GM23338 (cell line): ENCODE measurements around the gene SIDT1. TPM values are rescaled to one million over a fixed set of nuclear protein-coding genes. Genes with fewer than 3 reads are reported as not detected.
A peak's percentile ranks its signal among the peaks of the same experiment; 100 is the strongest.

Source experiments
- ATAC-seq: fragments of 200-7000 bp; cut with Tn5 transposase; 3 replicates; pipeline ENCODE4 v1.9.1; 2020
- DNase-seq: peaks from one replicate; pipeline ENCODE4 v3.0.0-alpha.2; 2015; ENCODE audit warnings: low spot score
- H2AFZ ChIP-seq: fragments of 200-600 bp; sonication (generic); 2 replicates; pipeline ENCODE4 v1.8.0; 2016; ENCODE audit warnings: antibody characterized with exemption, mild to moderate bottlenecking, moderate library complexity
- H3F3A ChIP-seq: fragments of 200-600 bp; sonication (generic); replicated peaks from 2 replicates; pipeline ENCODE4 v1.8.0; 2017; ENCODE audit warnings: antibody characterized with exemption, mixed run types, low read depth
- H3K27ac ChIP-seq: fragments of 200-600 bp; sonication (generic); 2 replicates; pipeline ENCODE4 v1.6.1; 2016; ENCODE audit warnings: low read depth
- H3K27me3 ChIP-seq: fragments of 200-600 bp; sonication (generic); 2 replicates; pipeline ENCODE4 v1.8.0; 2016; ENCODE audit warnings: mild to moderate bottlenecking, mixed run types, moderate library complexity; ENCODE audit not compliant: insufficient read depth
- H3K36me3 ChIP-seq: fragments of 200-600 bp; sonication (generic); 2 replicates; pipeline ENCODE4 v1.8.0; 2016; ENCODE audit warnings: mild to moderate bottlenecking; ENCODE audit not compliant: insufficient read depth
- H3K4me1 ChIP-seq: fragments of 200-600 bp; sonication (generic); 2 replicates; pipeline ENCODE4 v1.8.0; 2016; ENCODE audit warnings: mild to moderate bottlenecking, moderate library complexity; ENCODE audit not compliant: insufficient read depth
- H3K4me2 ChIP-seq: fragments of 200-600 bp; sonication (generic); 2 replicates; pipeline ENCODE4 v1.7.1; 2017; ENCODE audit warnings: mixed run types
- H3K4me3 ChIP-seq: fragments of 200-600 bp; sonication (generic); 2 replicates; pipeline ENCODE4 v1.6.1; 2016; ENCODE audit warnings: mixed run types
- H3K79me2 ChIP-seq: fragments of 200-600 bp; sonication (generic); replicated peaks from 2 replicates; pipeline ENCODE4 v1.8.0; 2017; ENCODE audit warnings: mild to moderate bottlenecking; ENCODE audit not compliant: insufficient read depth
- H3K9me2 ChIP-seq: fragments of 200-600 bp; sonication (generic); 2 replicates; pipeline ENCODE4 v1.8.0; 2017; ENCODE audit not compliant: insufficient read depth
- H4K20me1 ChIP-seq: fragments of 200-600 bp; sonication (generic); replicated peaks from 2 replicates; pipeline ENCODE4 v1.8.0; 2017; ENCODE audit warnings: mild to moderate bottlenecking; ENCODE audit not compliant: insufficient read depth
- H3K27ac Mint-ChIP-seq: 2 replicates; pipeline ENCODE4 v1.8.0; 2020; ENCODE audit warnings: inconsistent platforms, mild to moderate bottlenecking, moderate library complexity, mixed read lengths
- H3K27me3 Mint-ChIP-seq: 3 replicates; pipeline ENCODE4 v1.8.0; 2022; ENCODE audit warnings: low read depth, mild to moderate bottlenecking, moderate library complexity, mixed read lengths, inconsistent platforms; ENCODE audit not compliant: insufficient read depth, poor library complexity
- H3K36me3 Mint-ChIP-seq: 3 replicates; pipeline ENCODE4 v1.8.0; 2021; ENCODE audit warnings: low read depth, mild to moderate bottlenecking, inconsistent platforms, moderate library complexity, mixed read lengths
- H3K4me1 Mint-ChIP-seq: 3 replicates; pipeline ENCODE4 v1.8.0; 2020; ENCODE audit warnings: mild to moderate bottlenecking, inconsistent platforms, mixed read lengths
- H3K4me3 Mint-ChIP-seq: 3 replicates; pipeline ENCODE4 v1.8.0; 2021; ENCODE audit warnings: moderate library complexity, mild to moderate bottlenecking, inconsistent platforms, mixed read lengths
- H3K9me3 Mint-ChIP-seq: 3 replicates; pipeline ENCODE4 v1.8.0; 2020; ENCODE audit warnings: moderate library complexity, mild to moderate bottlenecking, inconsistent platforms, mixed read lengths
- CREB1 ChIP-seq: fragments of 250-450 bp; sonication (Bioruptor Pico); IDR thresholded peaks from 2 replicates; pipeline ENCODE4 v1.5.0; 2020; ENCODE audit warnings: low read depth, mild to moderate bottlenecking, moderate library complexity
- ETS1 ChIP-seq: IDR thresholded peaks from 2 replicates; pipeline ENCODE4 v1.6.1; 2016; ENCODE audit warnings: antibody characterized with exemption
- EZH2 ChIP-seq: fragments of 200-600 bp; sonication (generic); IDR thresholded peaks from one replicate; pipeline ENCODE4 v1.8.0; 2017; ENCODE audit warnings: antibody characterized with exemption, mild to moderate bottlenecking, low read depth; ENCODE audit not compliant: unreplicated experiment
- EZH2phosphoT487 ChIP-seq: fragments of 200-600 bp; sonication (generic); IDR thresholded peaks from one replicate; pipeline ENCODE4 v1.8.1; 2018; ENCODE audit warnings: antibody characterized with exemption; ENCODE audit not compliant: unreplicated experiment
- JUNB ChIP-seq: IDR thresholded peaks from one replicate; pipeline ENCODE4 v1.6.1; 2016; ENCODE audit warnings: antibody characterized with exemption; ENCODE audit not compliant: unreplicated experiment
- NANOG ChIP-seq: IDR thresholded peaks from 2 replicates; pipeline ENCODE4 v1.6.1; 2016; ENCODE audit warnings: antibody characterized with exemption, borderline replicate concordance
- STAT1 ChIP-seq: IDR thresholded peaks from one replicate; pipeline ENCODE4 v1.6.1; 2016; ENCODE audit warnings: antibody characterized with exemption; ENCODE audit not compliant: unreplicated experiment
- ZNF114 ChIP-seq: fragments of 250-450 bp; sonication (Bioruptor Pico); IDR thresholded peaks from 2 replicates; pipeline ENCODE4 v1.5.0; 2020; ENCODE audit warnings: mild to moderate bottlenecking, moderate library complexity
- ZNF462 ChIP-seq: fragments of 250-450 bp; sonication (Bioruptor Pico); IDR thresholded peaks from 2 replicates; pipeline ENCODE4 v1.5.0; 2020; ENCODE audit warnings: mild to moderate bottlenecking, moderate library complexity
- polyA plus RNA-seq: library from polyadenylated mRNA; unstranded; fragments of >200 nt; fragmentation: Nextera tagmentation; extraction: Ambion mirVana; gene quantifications from 2 replicates; pipeline ENCODE4 v1.2.1, GENCODE V29; 2016
- total RNA-seq: library from RNA; depleted of rRNA; stranded (reverse); fragments of >200 nt; shearing (Covaris generic); gene quantifications from 2 replicates; pipeline ENCODE4 v1.2.3, GENCODE V29; 2014

Gene SIDT1
- total and polyA plus RNA-seq, 2 experiments from 2014 or later: 0.10 TPM; not detected in 1

- 0 out of 2 replicates have a peak overlapping the region, but pooled peaks have one; percentile 56 for H2AFZ ChIP-seq
- Mint-ChIP-seq H3K27me3 (peaks cover 6% of the 10 kb centered on the region), H3K9me3 (no peaks in the 10 kb centered on the region), H3K4me3 (no peak overlapping the region), H3K27ac (peak overlapping the region; percentile 30; the same call in 1 of the 2 replicates), H3K4me1 (peaks cover 3% of the 10 kb centered on the region; the same call in 1 of the 3 replicates), H3K36me3 (no peaks in the 10 kb centered on the region)
- ATAC-seq (no peak), DNase-seq (no peak)
- no peaks in the 10 kb centered on the region for H3K79me2 ChIP-seq
- no peak overlapping the region for H3K4me3 ChIP-seq
- no peak overlapping the region for H3K4me2 ChIP-seq
- H3K27me3 ChIP-seq: 0 out of 2 replicates have a peak, but pooled peaks cover under 1% of the 10 kb centered on the region
- no peaks in the 10 kb centered on the region for H3K4me1 ChIP-seq
- TF ChIP-seq EZH2 (no peak), ETS1 (no peak), CREB1 (no peak)
- no peaks in the 10 kb centered on the region for H3K9me2 ChIP-seq
- H3K36me3 ChIP-seq: no peaks in the 10 kb centered on the region
- no peaks in the 10 kb centered on the region for H3F3A ChIP-seq
- no peaks in the 10 kb centered on the region for H4K20me1 ChIP-seq
- no peak overlapping the region for H3K27ac ChIP-seq
Measured at GRCh38 chr3:113629584-113630421, 97.4 kb downstream of the SIDT1 start.

GRCh38 chr3:113630956-113631542 lies 98.7 kb downstream of the SIDT1 start:
- Histone ChIP-seq H2AFZ (peak overlapping the region; percentile 69; the same call in 1 of the 2 replicates), H3K79me2 (no peaks in the 10 kb centered on the region), H3K4me3 (no peak overlapping the region), H3K36me3 (no peaks in the 10 kb centered on the region), H3K4me2 (no peak overlapping the region), H3K9me2 (no peaks in the 10 kb centered on the region), H3K27me3 (no peaks in the 10 kb centered on the region), H3K27ac (no peak overlapping the region), H3F3A (no peaks in the 10 kb centered on the region), H4K20me1 (no peaks in the 10 kb centered on the region), H3K4me1 (no peaks in the 10 kb centered on the region)
- Mint-ChIP-seq H3K4me1 (peaks cover 3% of the 10 kb centered on the region; the same call in 1 of the 3 replicates), H3K36me3 (no peaks in the 10 kb centered on the region), H3K27me3 (peaks cover 6% of the 10 kb centered on the region), H3K9me3 (no peaks in the 10 kb centered on the region), H3K27ac (no peak overlapping the region), H3K4me3 (no peak overlapping the region)
- DNase-seq: no peak
- ATAC-seq: no peak
- TF ChIP-seq JUNB (no peak), CREB1 (no peak), ZNF462 (CRISPR knock-in tag) (no peak), STAT1 (no peak), ZNF114 (CRISPR knock-in tag) (no peak), EZH2phosphoT487 (no peak), NANOG (no peak)
